Measurements from ENCODE around the gene FAU. TPM values are rescaled to one million over a fixed set of nuclear protein-coding genes. Genes with fewer than 3 reads are reported as not detected.

The FAU gene
- total RNA-seq, 2 experiments from 2014 or later: 1,051 to 1,116 TPM

DNA sequence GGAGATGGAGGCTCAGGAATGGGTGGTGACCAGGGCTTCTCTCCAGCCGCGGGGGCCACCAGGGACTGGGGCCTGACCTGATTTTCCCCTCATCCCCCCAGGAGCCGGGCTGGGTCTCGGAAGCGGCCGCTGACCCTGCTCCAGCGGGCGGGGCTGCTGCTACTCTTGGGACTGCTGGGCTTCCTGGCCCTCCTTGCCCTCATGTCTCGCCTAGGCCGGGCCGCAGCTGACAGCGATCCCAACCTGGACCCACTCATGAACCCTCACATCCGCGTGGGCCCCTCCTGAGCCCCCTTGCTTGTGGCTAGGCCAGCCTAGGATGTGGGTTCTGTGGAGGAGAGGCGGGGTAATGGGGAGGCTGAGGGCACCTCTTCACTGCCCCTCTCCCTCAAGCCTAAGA, 34.1 kb downstream of the FAU start:
- POLR2A ChIA-PET: no interaction called here
- Mint-ChIP-seq H3K9me3 (no peaks in the 10 kb centered on the region), H3K36me3 (ENCODE audit: low read depth) (peaks cover 25% of the 10 kb centered on the region), H3K4me3 (no peak overlapping the region), H3K4me1 (peaks cover 24% of the 10 kb centered on the region), H3K27me3 (no peaks in the 10 kb centered on the region), H3K27ac (no peak overlapping the region)
- CTCF ChIA-PET: interaction anchor here (1.4 kb wide), 1 partner anchor 61 kb away, joined by 3 read pairs; no protein-coding TSS in a partner anchor
- no peak for DNase-seq

DNA sequence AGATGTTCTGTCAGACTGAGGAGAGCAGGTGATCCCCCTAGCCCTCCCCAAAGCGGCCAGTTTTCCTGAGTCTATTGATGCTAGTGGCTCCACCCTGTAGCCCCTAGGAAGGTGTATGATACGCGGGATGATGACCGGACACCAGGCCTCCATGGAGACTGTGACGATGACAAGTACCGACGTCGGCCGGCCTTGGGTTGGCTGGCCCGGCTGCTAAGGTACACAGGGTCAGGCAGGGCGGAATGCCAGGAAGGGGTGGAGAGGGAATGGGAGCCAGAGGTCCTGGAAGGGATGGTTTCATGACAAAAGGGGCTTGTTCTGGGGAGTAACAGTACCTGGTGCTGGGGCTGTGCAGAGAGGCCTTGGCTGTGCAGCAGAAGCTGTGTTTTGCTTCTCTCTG, 34.7 kb downstream of the FAU start:
- peaks cover 28% of the 10 kb centered on the region for H3K36me3 Mint-ChIP-seq (ENCODE audit: low read depth)
- no peaks in the 10 kb centered on the region for H3K9me3 Mint-ChIP-seq
- no peaks in the 10 kb centered on the region for H3K27me3 Mint-ChIP-seq
- no peak overlapping the region for H3K27ac Mint-ChIP-seq
- peaks cover 29% of the 10 kb centered on the region for H3K4me1 Mint-ChIP-seq
- DNase-seq: no peak
- no peak overlapping the region for H3K4me3 Mint-ChIP-seq
- CTCF ChIA-PET: interaction anchor here (2.5 kb wide), 1 partner anchor 24 kb away, joined by 8 read pairs; the partner anchor contains the start of gene TM7SF2
- POLR2A ChIA-PET: no interaction called here

DNA sequence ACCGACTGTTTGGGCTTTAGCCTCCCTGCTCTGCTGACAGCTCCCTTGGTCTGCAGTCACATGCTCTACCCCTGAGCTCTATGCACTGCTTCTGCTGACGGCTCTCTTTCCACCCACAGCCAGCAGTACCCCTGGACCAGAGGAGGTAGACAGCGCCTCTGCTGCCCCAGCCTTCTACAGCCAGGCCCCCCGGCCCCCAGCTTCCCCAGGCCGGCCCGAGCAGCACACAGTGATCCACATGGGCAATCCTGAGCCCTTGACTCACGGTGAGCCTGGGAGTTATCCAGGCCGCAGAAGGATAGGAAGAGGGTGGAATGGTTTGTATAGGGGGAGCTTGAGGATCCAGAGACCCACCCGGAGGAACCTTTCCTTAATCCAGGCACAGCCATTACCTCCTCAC, 35.1 kb downstream of the FAU start:
- peaks cover 33% of the 10 kb centered on the region for H3K4me1 Mint-ChIP-seq
- ChIA-PET CTCF (interaction anchor here (2.5 kb wide), 1 partner anchor 24 kb away, joined by 8 read pairs; the partner anchor contains the start of gene TM7SF2), POLR2A (no interaction called here)
- H3K4me3 Mint-ChIP-seq: no peak overlapping the region
- no peak for DNase-seq
- no peak overlapping the region for H3K27ac Mint-ChIP-seq
- H3K9me3 Mint-ChIP-seq: no peaks in the 10 kb centered on the region
- H3K27me3 Mint-ChIP-seq: no peaks in the 10 kb centered on the region
- peaks cover 32% of the 10 kb centered on the region for H3K36me3 Mint-ChIP-seq (ENCODE audit: low read depth)

DNA sequence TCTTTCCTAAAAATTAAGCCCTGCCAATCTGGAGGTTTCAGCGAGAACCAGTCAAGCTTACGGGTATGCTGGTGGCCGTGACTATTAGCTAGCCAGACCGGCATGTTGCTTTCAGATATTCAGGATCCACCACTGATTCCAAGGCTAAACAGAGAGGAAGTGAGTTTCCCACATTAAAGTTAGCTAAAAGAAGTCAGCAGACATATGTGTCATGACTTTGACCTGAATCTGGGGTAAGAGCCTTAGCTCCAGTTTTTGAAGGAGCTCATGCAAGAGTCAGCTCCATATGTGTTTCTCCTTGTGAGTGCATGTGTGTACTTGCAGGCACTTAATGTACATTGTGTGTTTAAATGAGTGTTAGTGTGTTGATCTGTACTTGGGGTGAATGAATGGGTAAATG, 36.5 kb downstream of the FAU start:
- peaks cover 44% of the 10 kb centered on the region for H3K4me1 Mint-ChIP-seq
- peaks cover 42% of the 10 kb centered on the region for H3K36me3 Mint-ChIP-seq (ENCODE audit: low read depth)
- no peaks in the 10 kb centered on the region for H3K9me3 Mint-ChIP-seq
- H3K27ac Mint-ChIP-seq: peak overlapping the region; percentile 99
- DNase-seq: no peak
- H3K4me3 Mint-ChIP-seq: peak overlapping the region; percentile 98
- no peaks in the 10 kb centered on the region for H3K27me3 Mint-ChIP-seq
- ChIA-PET CTCF (interaction anchor here (0.5 to 2.5 kb wide), 6 partner anchors 9 to 71 kb away, joined by 3 to 8 read pairs (median 4); partner anchors contain the start of genes ARL2, FAU, MRPL49 and TM7SF2), POLR2A (interaction anchor here (0.6 kb wide), 1 partner anchor 9 kb away, joined by 4 read pairs; no protein-coding TSS in a partner anchor)

DNA sequence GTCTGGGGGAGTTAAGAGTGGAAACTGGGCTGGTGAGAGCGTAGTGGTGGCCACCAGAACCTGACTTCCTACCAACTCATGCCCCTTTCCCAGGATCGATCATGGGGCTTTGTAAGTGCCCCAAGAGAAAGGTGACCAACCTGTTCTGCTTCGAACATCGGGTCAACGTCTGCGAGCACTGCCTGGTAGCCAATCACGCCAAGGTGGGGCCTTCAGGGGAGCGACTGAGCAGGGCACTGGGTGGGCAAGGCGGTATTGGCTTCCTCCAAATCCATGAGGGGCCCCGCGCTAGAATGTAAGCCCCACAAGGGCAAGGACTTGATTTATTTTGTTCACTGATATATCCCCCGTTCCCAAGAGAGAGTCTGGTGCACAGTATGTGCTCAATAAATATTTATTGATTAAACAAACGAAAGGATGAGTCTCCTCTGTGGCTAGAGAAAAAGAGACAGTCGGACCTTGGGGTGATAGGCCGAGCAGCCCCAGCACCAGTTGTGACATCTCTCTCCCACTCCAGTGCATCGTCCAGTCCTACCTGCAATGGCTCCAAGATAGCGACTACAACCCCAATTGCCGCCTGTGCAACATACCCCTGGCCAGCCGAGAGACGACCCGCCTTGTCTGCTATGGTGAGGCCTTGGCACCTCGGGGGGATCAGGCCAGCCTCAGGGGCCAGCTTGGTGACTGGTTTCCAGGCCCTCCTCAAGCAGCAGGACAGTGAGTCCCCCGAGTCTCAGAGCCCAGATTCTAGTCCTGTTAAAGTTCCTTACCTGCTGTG, 37.1 kb downstream of the FAU start:
- H3K27me3 Mint-ChIP-seq: no peaks in the 10 kb centered on the region
- peaks cover 49% of the 10 kb centered on the region for H3K4me1 Mint-ChIP-seq
- DNase-seq: no peak
- H3K36me3 Mint-ChIP-seq (ENCODE audit: low read depth): peaks cover 48% of the 10 kb centered on the region
- ChIA-PET CTCF (interaction anchor here (0.9 to 2.5 kb wide), 5 partner anchors 10 to 71 kb away, joined by 3 to 8 read pairs (median 4); partner anchors contain the start of genes ARL2, FAU, MRPL49 and TM7SF2), POLR2A (interaction anchor here (0.6 kb wide), 1 partner anchor 8 kb away, joined by 4 read pairs; no protein-coding TSS in a partner anchor)
- H3K27ac Mint-ChIP-seq: peak overlapping the region; percentile 99
- peak overlapping the region; percentile 98 for H3K4me3 Mint-ChIP-seq
- no peaks in the 10 kb centered on the region for H3K9me3 Mint-ChIP-seq

DNA sequence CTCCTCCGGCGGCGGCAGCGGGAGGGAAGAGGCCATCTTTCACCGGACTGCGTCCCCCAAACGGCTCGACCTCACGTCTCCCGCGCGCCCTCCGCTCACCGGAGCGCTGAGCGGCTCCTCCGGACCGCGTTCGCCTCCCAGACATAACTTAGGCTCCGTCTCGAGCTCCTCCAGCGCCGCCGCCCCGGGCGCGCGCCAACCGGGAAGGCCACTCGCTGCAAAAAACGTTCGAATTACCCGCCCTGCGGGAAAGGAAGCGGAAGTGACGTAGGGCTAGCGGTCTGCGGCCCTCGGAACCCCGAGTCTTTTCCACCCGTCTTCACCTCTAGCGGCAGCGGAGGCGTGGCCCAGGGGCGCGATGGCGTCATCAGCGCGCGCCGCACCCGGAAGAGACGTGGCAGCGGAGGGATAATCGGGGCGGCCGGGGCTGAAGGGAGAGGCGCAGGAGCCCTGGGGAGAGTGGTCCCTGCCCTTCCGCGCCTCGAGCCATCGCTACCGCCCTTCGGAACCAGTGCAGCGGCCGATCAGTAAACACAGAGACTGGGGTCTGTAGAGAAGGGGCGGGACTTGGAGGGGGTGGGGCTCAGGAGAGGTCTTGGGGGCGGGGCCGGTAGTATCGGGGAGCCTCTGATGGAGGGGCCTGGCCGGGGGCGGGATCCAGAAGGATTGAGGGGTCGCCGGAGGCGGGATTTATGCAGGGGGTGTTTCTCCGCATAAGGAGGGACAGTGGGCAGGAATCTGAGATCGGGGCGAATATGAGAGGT, 37.9 kb downstream of the FAU start, which contains the start of the genes CDCA5 and ZFPL1:
TSS of gene CDCA5 (minus strand) at position 207 of the 764 bp plus-strand sequence. CDS start at position 145, 62 bp downstream.
TSS of gene ZFPL1 (plus strand) at position 389 of the 764 bp plus-strand sequence. CDS start 477 bp downstream, outside the sequence.
- H3K27me3 Mint-ChIP-seq: no peaks in the 10 kb centered on the region

DNA sequence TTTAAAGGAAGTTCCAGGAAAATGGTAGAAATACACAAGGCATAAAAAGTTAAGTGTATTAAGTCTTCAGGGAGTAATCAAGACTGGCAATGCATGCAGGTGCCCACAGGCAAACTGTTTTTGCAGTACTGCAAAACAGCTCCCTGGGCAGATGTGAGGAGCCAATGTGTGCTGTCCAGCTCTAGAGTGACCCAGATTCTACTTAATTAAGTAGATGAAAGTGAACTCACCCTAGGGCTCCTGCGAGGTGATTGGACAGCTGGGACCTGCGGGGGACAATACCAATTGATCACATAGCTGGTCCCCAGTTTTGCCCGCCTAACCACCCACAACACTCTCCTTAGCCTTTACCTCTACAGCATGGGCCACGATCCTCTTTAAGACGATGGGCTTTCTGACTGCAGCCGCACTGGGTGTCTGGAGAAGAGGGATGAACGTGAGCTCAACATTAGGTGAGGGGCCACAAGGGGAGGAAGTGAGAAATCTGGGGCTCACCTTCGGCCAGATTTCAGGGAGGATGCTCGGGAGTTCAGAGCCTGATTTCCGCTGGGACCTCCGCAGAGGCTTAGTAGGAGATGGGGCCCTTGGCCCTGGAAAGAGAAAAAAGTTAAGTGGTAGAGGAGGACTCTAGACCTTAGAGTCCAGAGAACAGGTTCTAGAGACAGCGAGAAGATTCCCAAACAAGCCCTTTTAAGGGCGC, 38.6 kb downstream of the FAU start:
- peak overlapping the region; percentile 99 for H3K27ac Mint-ChIP-seq
- peaks cover 53% of the 10 kb centered on the region for H3K36me3 Mint-ChIP-seq (ENCODE audit: low read depth)
- ChIA-PET POLR2A (interaction anchor here (0.7 kb wide), 1 partner anchor 417 kb away, joined by 3 read pairs; no protein-coding TSS in a partner anchor), CTCF (interaction anchor here (0.5 to 5.0 kb wide), 10 partner anchors 11 to 239 kb away, joined by 3 to 24 read pairs (median 4); partner anchors contain the start of genes ARL2, TM7SF2 and ZNHIT2)
- peak overlapping the region; percentile 98 for H3K4me3 Mint-ChIP-seq
- H3K27me3 Mint-ChIP-seq: no peaks in the 10 kb centered on the region
- peak; percentile 17 for DNase-seq
- H3K9me3 Mint-ChIP-seq: no peaks in the 10 kb centered on the region
- peaks cover 59% of the 10 kb centered on the region for H3K4me1 Mint-ChIP-seq

More for the DNA sequence above, 37.9 kb downstream of the FAU start, which contains the start of the genes CDCA5 and ZFPL1:
- H3K27ac Mint-ChIP-seq: peak within 1 kb of the TSS; percentile 99
- H3K4me1 Mint-ChIP-seq: peaks cover 51% of the 10 kb centered on the region
- ChIA-PET CTCF (interaction anchor here (0.7 to 5.0 kb wide), 6 partner anchors 11 to 69 kb away, joined by 3 to 24 read pairs (median 4); partner anchors contain the start of genes ARL2, TM7SF2 and ZNHIT2), POLR2A (no interaction called here)
- peak within 1 kb of the TSS; percentile 98 for H3K4me3 Mint-ChIP-seq
- H3K9me3 Mint-ChIP-seq: no peaks in the 10 kb centered on the region
- peaks cover 45% of the 10 kb centered on the region for H3K36me3 Mint-ChIP-seq (ENCODE audit: low read depth)
- peak; percentile 97 for DNase-seq

DNA sequence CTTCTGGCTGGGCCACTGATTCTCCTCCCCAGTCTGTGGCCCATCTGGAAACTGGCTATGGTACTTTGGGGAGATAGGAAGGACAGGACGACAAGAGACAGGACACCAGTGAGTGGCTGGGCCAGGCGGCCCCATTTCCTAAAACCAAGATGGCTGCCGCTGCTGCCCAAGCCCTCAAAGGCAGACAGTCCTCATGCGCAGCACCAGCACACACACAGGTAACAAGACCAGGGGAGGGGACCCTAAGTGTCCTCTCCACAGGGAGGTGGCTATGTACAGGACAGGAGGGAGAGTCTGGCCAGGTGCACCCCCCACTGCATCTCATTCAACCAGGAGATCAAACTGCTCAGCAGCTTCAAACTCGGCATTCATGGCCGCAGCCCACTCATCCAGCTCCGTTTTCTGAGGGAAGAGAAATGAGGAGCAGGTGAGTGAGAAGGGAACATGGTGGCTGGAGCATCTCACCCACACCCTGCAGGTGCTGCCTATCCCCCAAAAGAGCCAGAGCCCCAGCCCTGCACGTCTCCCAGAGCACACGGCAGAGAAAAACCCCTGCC, 43.1 kb downstream of the FAU start:
- ChIA-PET CTCF (interaction anchor here (0.6 to 5.0 kb wide), 6 partner anchors 15 to 268 kb away, joined by 3 to 24 read pairs (median 4); partner anchors contain the start of genes ARL2, MEN1 and TM7SF2), POLR2A (no interaction called here)
- Mint-ChIP-seq H3K36me3 (ENCODE audit: low read depth) (peaks cover 62% of the 10 kb centered on the region), H3K27ac (peak overlapping the region; percentile 91), H3K4me3 (no peak overlapping the region), H3K9me3 (no peaks in the 10 kb centered on the region), H3K4me1 (peaks cover 58% of the 10 kb centered on the region), H3K27me3 (no peaks in the 10 kb centered on the region)
- DNase-seq: no peak

DNA sequence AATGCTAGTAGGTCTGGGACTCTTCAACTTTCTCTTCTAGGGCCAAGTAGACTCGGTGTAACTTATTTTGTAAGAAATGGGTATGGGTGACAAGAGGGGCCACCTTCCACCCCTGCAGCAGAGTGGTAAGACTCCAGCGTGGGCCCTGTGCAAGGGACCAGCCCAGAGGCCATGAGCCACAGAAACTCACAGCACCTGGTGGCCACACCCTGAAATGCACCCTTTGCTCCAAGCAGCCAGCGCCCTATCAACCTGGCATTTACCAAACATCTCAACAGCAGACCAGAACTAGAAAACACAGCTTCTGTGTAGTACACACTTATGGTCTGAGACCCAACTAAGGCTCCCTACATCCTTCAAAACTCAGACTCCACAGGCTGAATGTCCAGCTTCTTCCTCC, 43.8 kb downstream of the FAU start:
- H3K4me1 Mint-ChIP-seq: peaks cover 52% of the 10 kb centered on the region
- H3K36me3 Mint-ChIP-seq (ENCODE audit: low read depth): peaks cover 56% of the 10 kb centered on the region
- POLR2A ChIA-PET: interaction anchor here (0.7 kb wide), 1 partner anchor 23 kb away, joined by 3 read pairs; no protein-coding TSS in a partner anchor

DNA sequence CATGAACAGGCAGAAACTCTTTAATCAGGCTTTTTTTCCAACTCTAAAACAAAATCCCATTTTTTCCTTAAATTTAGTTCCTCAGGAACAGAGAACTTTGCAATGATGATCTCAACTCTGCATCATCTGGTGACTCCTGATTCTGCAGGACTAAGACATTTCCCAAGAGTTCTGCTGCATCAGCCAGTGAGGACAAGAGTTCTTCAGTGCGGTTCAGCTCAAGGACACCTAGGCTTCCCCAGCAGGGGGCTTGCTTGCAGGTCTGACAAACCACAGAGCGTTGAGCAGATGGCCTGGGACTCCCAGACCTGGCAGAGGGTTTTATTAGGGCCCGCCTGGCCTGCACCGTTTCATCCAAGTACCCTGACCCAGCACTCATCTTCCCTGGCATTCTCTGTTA, 44.5 kb downstream of the FAU start:
- H3K27ac Mint-ChIP-seq: peak overlapping the region; percentile 50
- H3K4me1 Mint-ChIP-seq: peaks cover 45% of the 10 kb centered on the region
- H3K36me3 Mint-ChIP-seq (ENCODE audit: low read depth): peaks cover 50% of the 10 kb centered on the region
- no peaks in the 10 kb centered on the region for H3K9me3 Mint-ChIP-seq
- POLR2A ChIA-PET: no interaction called here
- CTCF ChIA-PET: interaction anchor here (1.2 to 2.5 kb wide), 4 partner anchors 18 to 267 kb away, joined by 3 to 6 read pairs (median 4); partner anchors contain the start of gene MEN1
- no peak overlapping the region for H3K4me3 Mint-ChIP-seq
- no peak for DNase-seq
- H3K27me3 Mint-ChIP-seq: no peaks in the 10 kb centered on the region

More for the DNA sequence above, 43.8 kb downstream of the FAU start:
- H3K4me3 Mint-ChIP-seq: no peak overlapping the region
- CTCF ChIA-PET: interaction anchor here (1.4 to 1.7 kb wide), 4 partner anchors 16 to 267 kb away, joined by 3 to 5 read pairs (median 4); partner anchors contain the start of genes ARL2 and MEN1
- DNase-seq: peak; percentile 81
- H3K27me3 Mint-ChIP-seq: no peaks in the 10 kb centered on the region
- no peaks in the 10 kb centered on the region for H3K9me3 Mint-ChIP-seq
- H3K27ac Mint-ChIP-seq: peak overlapping the region; percentile 91

DNA sequence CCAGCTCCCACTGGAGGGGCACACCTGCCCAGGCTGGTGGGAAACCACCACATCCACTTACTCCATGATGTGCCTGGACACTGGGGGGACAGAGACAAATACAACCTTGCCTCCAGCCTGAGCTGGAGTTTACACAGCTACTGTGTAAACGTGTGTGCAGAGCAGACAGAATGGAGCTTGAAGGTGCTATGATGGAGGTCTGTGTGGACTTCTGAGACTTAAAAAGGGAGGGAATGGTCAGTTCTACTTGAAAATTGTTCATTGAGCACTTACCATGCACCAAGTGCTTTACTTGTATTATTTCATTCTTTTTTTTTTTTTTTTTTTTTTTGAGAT, 49.3 kb downstream of the FAU start:
- DNase-seq: no peak
- Mint-ChIP-seq H3K9me3 (no peaks in the 10 kb centered on the region), H3K4me3 (no peak overlapping the region), H3K27me3 (no peaks in the 10 kb centered on the region), H3K36me3 (ENCODE audit: low read depth) (peaks cover 12% of the 10 kb centered on the region), H3K27ac (no peak overlapping the region), H3K4me1 (peaks cover 9% of the 10 kb centered on the region)
- ChIA-PET CTCF (interaction anchor here (0.6 to 1.6 kb wide), 6 partner anchors 9 to 255 kb away, joined by 3 to 4 read pairs (median 3); partner anchors contain the start of gene ZNHIT2), POLR2A (no interaction called here)
